ENCODE measurements around the gene EDAR. TPM values are rescaled to one million over a fixed set of nuclear protein-coding genes. Genes with fewer than 3 reads are reported as not detected.

EDAR gene
- total and polyA plus RNA-seq, 9 of the 15 experiments (the other 6 are each of a cell fraction or from before 2014, with no cell fraction given), result 0.01 TPM; not detected in 8

DNA sequence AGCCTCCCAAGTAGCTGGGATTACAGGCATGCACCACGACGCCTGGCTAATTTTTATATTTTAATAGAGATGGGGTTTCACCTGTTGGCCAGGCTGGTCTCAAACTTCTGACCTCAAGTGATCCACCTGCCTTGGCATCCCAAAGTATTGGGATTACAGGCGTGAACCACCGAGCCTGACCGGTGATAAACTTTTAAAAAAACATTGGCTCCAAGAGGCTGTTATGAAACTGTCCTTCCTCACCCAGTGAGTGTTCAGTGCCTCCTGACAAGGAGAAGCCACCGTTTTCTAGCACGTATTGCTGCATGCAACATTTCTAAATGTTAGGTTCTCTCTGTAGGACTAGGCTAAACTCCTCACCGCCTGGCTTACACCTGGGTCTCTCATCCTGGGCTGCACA is 63.3 kb downstream of the EDAR start:
- Histone ChIP-seq H3K27me3 (ENCODE audit: control insufficient read depth in 2 of 2, insufficient read depth in 2 of 2, low read length in 2 of 2) (peaks cover 34 to 96% of the 10 kb centered on the region in 2 experiments; a peak in 4 of 5 replicates), H3K9me3 (replicated peaks; ENCODE audit: control insufficient read depth, insufficient read depth, low read depth, low read length) (no peaks in the 10 kb centered on the region), H3K4me2 (ENCODE audit: insufficient read depth, low read length) (no peak overlapping the region), H3K36me3 (ENCODE audit: control insufficient read depth, insufficient read depth, low read length) (no peaks in the 10 kb centered on the region), H2AFZ (ENCODE audit: low read depth, low read length) (no peak overlapping the region), H3K79me2 (ENCODE audit: control insufficient read depth, insufficient read depth, low read length) (no peaks in the 10 kb centered on the region), H3K27ac (ENCODE audit: extremely low read depth, low read depth, low read length) (no peak overlapping the region), H3K4me3 (no peak overlapping the region), H3K9me1 (ENCODE audit: control insufficient read depth, insufficient read depth, low read length) (no peaks in the 10 kb centered on the region), H3K4me1 (replicated peaks in 1 of 2; ENCODE audit: control insufficient read depth in 2 of 2, insufficient read depth in 2 of 2, low read length in 2 of 2) (no peaks in the 10 kb centered on the region), H4K20me1 (replicated peaks; ENCODE audit: control insufficient read depth, insufficient read depth, low read length) (peaks cover 11% of the 10 kb centered on the region; the same call in 1 of the 2 replicates), H3K9ac (ENCODE audit: insufficient read depth in 1 of 2, low read depth in 2 of 2, low read length in 2 of 2) (no peak overlapping the region)
- FAIRE-seq (no peak), ATAC-seq (no peak), DNase-seq (ENCODE audit: extremely low read depth in 1 of 4, low spot score in 3 of 4) (no peak)
- CTCF ChIA-PET (ENCODE audit: low intra/inter-chr PET ratio), result no interaction called here
- intact Hi-C loops (cut with micrococcal nuclease), result no loop called here
- no TSS peak for BruUV-seq (replicated peaks)
- POLR2A ChIA-PET, result no interaction called here
- no peak for TF ChIP-seq GMEB1 (CRISPR knock-in tag; IDR thresholded peaks at IDR 0.05)
- TF ChIP-seq BHLHE40 (IDR thresholded peaks at IDR 0.05; ENCODE audit: low read length), result no peak
- TF ChIP-seq ZFP91 (CRISPR knock-in tag; IDR thresholded peaks at IDR 0.05), result no peak
- TF ChIP-seq ZNF253 (CRISPR knock-in tag; conservative IDR thresholded peaks at IDR 0.05), result no peak
- in situ Hi-C loops (cut with MboI), result no loop called here
- WGBS (ENCODE audit: insufficient coverage, low coverage, missing lambda C conversion rate), result 5% methylated on average over 8 of the region's 8 CpGs

Data from K562 (cell line).